Islet of Langerhans (tissue), 1 donor: ENCODE measurements around the gene AGXT2.

Experiments used
- FAIRE-seq: peaks from one replicate; lab custom pipeline; 2011; peaks lifted over from hg19 to GRCh38; lab: Jason Lieb, UNC

Gene AGXT2

GRCh38 chr5:35047785-35048404, at the start of gene AGXT2:
AGXT2 (minus strand) TSS chr5:35047949; CDS start chr5:35047892, 57 bp downstream.
- no peak for FAIRE-seq

- no peak for FAIRE-seq
Measured at GRCh38 chr5:35096932-35097331, 49.2 kb upstream of the AGXT2 start.

GRCh38 chr5:35096216-35096615, 48.5 kb upstream of the AGXT2 start:
- no peak for FAIRE-seq

GRCh38 chr5:35095366-35095765, 47.6 kb upstream of the AGXT2 start:
- no peak for FAIRE-seq

- no peak for FAIRE-seq
Measured at GRCh38 chr5:35094948-35095347, 47.2 kb upstream of the AGXT2 start.

GRCh38 chr5:35092703-35093102, 45.0 kb upstream of the AGXT2 start:
- FAIRE-seq: no peak

GRCh38 chr5:35091704-35092103, 44.0 kb upstream of the AGXT2 start:
- FAIRE-seq: no peak

GRCh38 chr5:35089334-35090314, 41.9 kb upstream of the AGXT2 start:
- no peak for FAIRE-seq

GRCh38 chr5:35087991-35088390, 40.2 kb upstream of the AGXT2 start:
- FAIRE-seq: no peak

GRCh38 chr5:35083150-35083549, 35.4 kb upstream of the AGXT2 start:
- no peak for FAIRE-seq

- no peak for FAIRE-seq
Measured at GRCh38 chr5:35082530-35082929, 34.8 kb upstream of the AGXT2 start.

- no peak for FAIRE-seq
Measured at GRCh38 chr5:35081134-35081533, 33.4 kb upstream of the AGXT2 start.

- FAIRE-seq: no peak
Measured at GRCh38 chr5:35073160-35073559, 25.4 kb upstream of the AGXT2 start.

- FAIRE-seq: no peak
Measured at GRCh38 chr5:35069188-35069587, 21.4 kb upstream of the AGXT2 start.

GRCh38 chr5:35067985-35068384, 20.2 kb upstream of the AGXT2 start:
- no peak for FAIRE-seq

GRCh38 chr5:35066260-35066795, 18.6 kb upstream of the AGXT2 start:
- no peak for FAIRE-seq

- no peak for FAIRE-seq
Measured at GRCh38 chr5:35063414-35063813, 15.7 kb upstream of the AGXT2 start.

GRCh38 chr5:35061211-35061770, 13.5 kb upstream of the AGXT2 start:
- FAIRE-seq: no peak

GRCh38 chr5:35060236-35060635, 12.5 kb upstream of the AGXT2 start:
- no peak for FAIRE-seq

- no peak for FAIRE-seq
Measured at GRCh38 chr5:35059251-35059650, 11.5 kb upstream of the AGXT2 start.

GRCh38 chr5:35058374-35058788, 10.6 kb upstream of the AGXT2 start:
- no peak for FAIRE-seq

GRCh38 chr5:35056686-35057085, 8.9 kb upstream of the AGXT2 start:
- FAIRE-seq: no peak

- no peak for FAIRE-seq
Measured at GRCh38 chr5:35052838-35053237, 5.1 kb upstream of the AGXT2 start.
